ENCODE data around the gene FADS2. TPM values are rescaled to one million over a fixed set of nuclear protein-coding genes. Genes with fewer than 3 reads are reported as not detected.
A peak's percentile ranks its signal among the peaks of the same experiment; 100 is the strongest.

FADS2 gene
- total and polyA plus RNA-seq, 12 donors = 12.2 to 37.0 (median 23.5) TPM

- peaks cover 0 to 78% (median 22%) of the 10 kb centered on the region in 9 donors for H3K36me3 ChIP-seq
- H3K9me3 ChIP-seq = no peaks in the 10 kb centered on the region
- TF ChIP-seq CTCF (IDR thresholded peaks at IDR 0.05) = no peak
- H3K4me1 ChIP-seq = peaks cover 5 to 27% (median 13%) of the 10 kb centered on the region in 9 donors
- H3K27ac ChIP-seq = no peak overlapping the region
- intact Hi-C loops (cut with DNase I) = no loop called here
- 85 to 87% methylated on average over 10 of the region's 10 CpGs for WGBS, 2 donors
- DNase-seq (no peak), ATAC-seq (no peak)
- no peak overlapping the region for H3K4me3 ChIP-seq
- no peaks in the 10 kb centered on the region for H3K27me3 ChIP-seq
Observed at GRCh38 chr11:61846362-61847020, 18.4 kb downstream of the FADS2 start.

- TF ChIP-seq CTCF (IDR thresholded peaks at IDR 0.05) = no peak
- DNase-seq = no peak
- WGBS, 2 donors = 94 to 95% methylated on average over 18 of the region's 18 CpGs
- no peaks in the 10 kb centered on the region for H3K9me3 ChIP-seq
- peaks cover 0 to 74% (median 22%) of the 10 kb centered on the region in 9 donors for H3K36me3 ChIP-seq
- H3K27ac ChIP-seq = no peak overlapping the region
- intact Hi-C loops (cut with DNase I) = no loop called here
- no peak for ATAC-seq
- H3K27me3 ChIP-seq = no peaks in the 10 kb centered on the region
- peaks cover 5 to 22% (median 17%) of the 10 kb centered on the region in 9 donors for H3K4me1 ChIP-seq
- H3K4me3 ChIP-seq = no peak overlapping the region
Observed at GRCh38 chr11:61847914-61848581, 19.9 kb downstream of the FADS2 start.

DNA sequence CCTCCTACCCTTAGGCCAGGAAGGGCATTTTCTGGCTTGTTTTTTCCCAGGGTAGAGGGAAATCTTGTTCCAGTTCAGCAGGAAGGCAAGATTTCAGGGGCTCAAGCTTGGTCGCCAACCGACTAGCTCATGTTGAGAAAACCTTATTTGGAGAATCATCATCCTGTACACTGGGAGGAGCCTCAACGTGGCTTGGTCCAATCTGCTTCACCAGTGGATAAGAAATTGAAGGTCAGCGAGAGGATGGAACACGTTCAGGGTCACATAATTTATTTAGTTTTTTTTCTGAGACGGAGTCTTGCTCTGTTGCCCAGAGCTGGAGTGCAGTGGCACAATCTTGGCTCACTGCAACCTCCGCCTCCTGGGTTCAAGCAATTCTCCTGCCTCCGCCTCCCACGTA, 20.5 kb downstream of the FADS2 start:
- ATAC-seq (no peak), DNase-seq (no peak)
- Histone ChIP-seq H3K4me3 (no peak overlapping the region), H3K27ac (no peak overlapping the region), H3K36me3 (peaks cover 0 to 72% (median 18%) of the 10 kb centered on the region in 9 donors), H3K4me1 (peaks cover 5 to 23% (median 18%) of the 10 kb centered on the region in 9 donors), H3K9me3 (no peaks in the 10 kb centered on the region), H3K27me3 (no peaks in the 10 kb centered on the region)
- no peak for TF ChIP-seq CTCF (IDR thresholded peaks at IDR 0.05)
- 91 to 96% methylated on average over 9 of the region's 9 CpGs for WGBS, 2 donors
- intact Hi-C loops (cut with DNase I) = no loop called here

- peaks cover 0 to 71% (median 10%) of the 10 kb centered on the region in 9 donors for H3K36me3 ChIP-seq
- intact Hi-C loops (cut with DNase I) = loop anchor here in 2 of 10 donors (5.0 kb wide), 1 partner anchor 33 kb away; the partner anchor contains the start of gene FADS1 (in 2 of the 2)
- TF ChIP-seq CTCF (IDR thresholded peaks at IDR 0.05) = no peak
Observed at GRCh38 chr11:61850687-61851086, 22.6 kb downstream of the FADS2 start.

More at GRCh38 chr11:61850687-61851086, 22.6 kb downstream of the FADS2 start:
- no peak overlapping the region for H3K4me3 ChIP-seq
- ATAC-seq (peak in 4 of 8 donors; percentile 2 to 18 (median 2)), DNase-seq (no peak)
- no peaks in the 10 kb centered on the region for H3K27me3 ChIP-seq
- H3K4me1 ChIP-seq = peaks cover 5 to 40% (median 18%) of the 10 kb centered on the region in 9 donors
- peak overlapping the region; percentile 12 to 83 (median 70) for H3K27ac ChIP-seq
- WGBS, 2 donors = 41 to 45% methylated on average over 7 of the region's 7 CpGs
- no peaks in the 10 kb centered on the region for H3K9me3 ChIP-seq

All from heart right ventricle (tissue), 16 donors.